ENCODE results near the gene C10orf53. TPM values are rescaled to one million over a fixed set of nuclear protein-coding genes. Genes with fewer than 3 reads are reported as not detected.
"Not testable (repeated sequence)": the region's sequence is repeated elsewhere in the genome, so short reads cannot be mapped to it uniquely, and the experiment has no call there.

C10orf53 gene
- total RNA-seq, 1 donor from 2014 or later: not detected

GRCh38 chr10:49715157-49715556, 35.7 kb downstream of the C10orf53 start:
- DNase-seq (ENCODE audit: missing footprints); intact Hi-C loops (cut with DNase I); ATAC-seq: not testable (repeated sequence)

GRCh38 chr10:49726593-49726992, 47.1 kb downstream of the C10orf53 start:
- DNase-seq (ENCODE audit: missing footprints): no peak
- intact Hi-C loops (cut with DNase I): no loop called here
- no peak for ATAC-seq

DNA sequence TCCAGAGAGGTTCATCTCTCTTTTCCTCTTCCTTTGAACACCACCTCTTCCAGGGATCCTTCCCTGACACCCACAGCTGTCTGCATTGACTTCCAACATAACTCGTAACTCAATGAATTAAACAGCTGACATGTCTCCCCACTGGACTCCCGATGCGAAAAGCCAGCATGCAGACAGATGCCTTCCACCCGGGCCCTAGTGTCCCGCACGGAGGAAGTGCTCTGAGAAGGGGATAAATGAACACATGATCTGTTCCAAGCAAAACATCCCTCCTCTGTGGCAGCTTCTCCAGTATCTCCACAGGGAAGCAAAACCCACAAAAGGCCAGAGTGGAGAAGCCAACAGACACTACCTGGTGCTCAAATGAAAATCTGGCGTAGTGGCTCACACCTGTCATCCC, 54.4 kb downstream of the C10orf53 start:
- DNase-seq (ENCODE audit: missing footprints) (no peak), ATAC-seq (no peak)
- intact Hi-C loops (cut with DNase I): no loop called here

GRCh38 chr10:49734676-49735075, 55.2 kb downstream of the C10orf53 start:
- DNase-seq (ENCODE audit: missing footprints): no peak
- no peak for ATAC-seq
- intact Hi-C loops (cut with DNase I): no loop called here

DNA sequence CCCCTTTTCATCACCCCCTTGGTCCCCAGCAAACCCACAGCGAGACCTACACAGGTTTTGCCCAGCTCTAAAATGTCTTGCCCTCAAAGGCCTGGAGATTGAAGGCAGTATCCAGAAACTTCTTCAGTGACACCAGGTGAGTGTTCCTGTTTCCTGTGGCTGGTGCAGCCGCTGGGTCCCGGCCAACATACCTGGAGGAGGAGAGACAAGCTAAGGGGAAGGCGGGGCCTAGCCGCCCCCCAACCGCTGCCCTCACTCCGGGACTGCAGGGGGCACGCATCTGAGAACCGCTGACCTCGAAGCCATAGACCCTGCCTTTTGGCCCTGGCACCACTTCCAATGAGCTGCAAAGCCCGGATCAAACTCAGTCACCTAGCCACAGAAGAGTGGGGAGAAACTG, 55.7 kb downstream of the C10orf53 start:
- ATAC-seq: no peak
- no peak for DNase-seq (ENCODE audit: missing footprints)

DNA sequence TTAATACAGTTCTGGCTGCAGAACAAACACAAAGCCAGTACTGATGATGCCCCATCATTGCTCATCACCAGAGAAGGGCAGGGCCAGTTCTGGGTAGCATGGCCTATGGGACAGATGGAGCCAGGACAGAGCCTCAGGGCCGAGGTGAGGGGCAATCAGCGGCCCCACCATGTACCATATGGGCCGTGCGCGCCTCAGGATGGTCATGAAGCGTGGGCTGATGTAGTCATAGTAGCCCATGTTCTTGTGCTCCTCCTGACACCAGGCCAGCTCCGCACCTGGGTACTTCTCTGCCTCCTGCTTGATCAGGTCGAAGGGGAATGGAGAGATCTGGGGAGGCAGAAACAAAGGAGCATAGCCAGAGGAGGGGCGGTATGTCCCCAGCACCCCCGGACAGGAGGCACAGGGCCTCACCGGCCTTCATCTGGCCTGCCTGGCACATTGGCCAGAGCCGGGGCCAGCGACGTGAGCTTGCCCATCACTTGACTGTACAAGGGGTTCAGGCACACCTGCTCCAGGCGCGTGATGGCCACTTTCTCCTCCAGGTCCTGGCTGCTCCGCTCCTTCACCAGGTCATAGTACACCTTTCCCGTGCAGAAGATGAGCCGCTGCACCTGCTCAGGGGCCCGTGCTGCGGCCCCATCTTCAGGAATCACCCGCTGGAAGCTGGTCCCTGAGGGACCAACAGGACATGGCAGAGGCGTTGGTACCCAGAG, 56.6 kb downstream of the C10orf53 start:
- intact Hi-C loops (cut with DNase I): no loop called here
- ATAC-seq: no peak

More for the DNA sequence above, 55.7 kb downstream of the C10orf53 start:
- intact Hi-C loops (cut with DNase I): no loop called here

DNA sequence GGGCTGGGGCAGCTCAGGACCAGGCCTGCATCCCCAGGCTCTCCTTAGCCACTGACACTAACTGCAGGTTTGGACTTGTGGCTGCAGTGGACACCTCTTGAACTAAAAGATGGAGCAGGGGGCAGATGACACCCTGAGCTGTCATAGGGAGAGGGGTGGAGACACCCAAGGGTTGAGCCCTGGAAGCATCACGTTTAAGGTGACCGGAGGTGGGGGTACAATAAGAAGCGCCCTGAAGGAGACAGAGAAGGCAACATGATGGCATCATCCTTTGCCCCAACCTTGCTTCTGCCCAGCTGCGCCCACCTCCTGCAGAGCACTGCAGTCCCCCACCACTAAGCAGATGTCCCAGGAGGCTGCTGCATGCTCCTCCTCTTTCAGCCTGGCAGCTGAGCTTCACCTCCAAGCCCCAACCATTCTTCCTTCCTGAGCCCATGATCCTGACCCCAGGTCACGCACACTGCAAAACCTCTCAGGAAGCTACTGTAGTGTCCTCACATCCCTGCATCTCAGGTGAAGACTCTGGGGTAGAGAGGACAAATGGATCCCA, 57.2 kb downstream of the C10orf53 start:
- intact Hi-C loops (cut with DNase I): no loop called here

More for the DNA sequence above, 56.6 kb downstream of the C10orf53 start:
- DNase-seq (ENCODE audit: missing footprints): no peak

DNA sequence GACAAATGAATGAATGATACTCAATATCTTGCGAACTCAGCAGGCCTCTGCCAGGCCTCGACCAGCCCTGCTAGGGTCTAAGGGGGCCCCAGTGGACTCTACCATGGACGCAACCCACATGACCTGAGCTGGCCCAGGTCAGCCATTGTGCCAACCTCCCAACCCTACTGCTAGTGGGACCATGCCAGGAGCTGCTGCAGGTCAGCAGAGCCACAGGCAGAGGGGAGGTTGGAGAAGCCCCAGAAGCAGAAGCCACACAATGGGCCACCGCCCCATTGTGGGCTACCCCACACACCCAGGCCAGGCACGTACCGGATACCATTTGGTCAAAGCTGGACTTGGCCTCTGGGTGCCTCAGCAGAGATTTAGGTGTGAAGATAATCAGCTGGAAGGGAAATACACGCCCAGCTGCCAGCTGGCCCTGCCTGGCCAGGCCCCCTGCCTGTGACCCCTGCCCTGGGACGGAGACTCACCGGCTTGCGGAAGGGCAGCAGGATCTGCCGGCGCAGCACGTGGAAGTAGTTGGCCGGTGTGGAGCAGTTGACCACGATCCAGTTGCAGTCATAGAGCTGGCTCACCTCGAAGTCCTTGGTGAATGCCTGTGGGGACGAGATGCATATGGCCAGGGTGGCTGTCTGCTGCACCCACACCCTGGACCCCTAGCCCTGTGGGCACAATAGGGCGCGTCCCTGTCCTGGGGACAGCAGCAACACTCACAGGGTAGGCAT, 58.2 kb downstream of the C10orf53 start:
- intact Hi-C loops (cut with DNase I): no loop called here
- ATAC-seq (no peak), DNase-seq (ENCODE audit: missing footprints) (no peak)

More for the DNA sequence above, 57.2 kb downstream of the C10orf53 start:
- ATAC-seq (no peak), DNase-seq (ENCODE audit: missing footprints) (no peak)

GRCh38 chr10:49738616-49739360, 59.3 kb downstream of the C10orf53 start:
- DNase-seq (ENCODE audit: missing footprints) (no peak), ATAC-seq (no peak)
- intact Hi-C loops (cut with DNase I): no loop called here

DNA sequence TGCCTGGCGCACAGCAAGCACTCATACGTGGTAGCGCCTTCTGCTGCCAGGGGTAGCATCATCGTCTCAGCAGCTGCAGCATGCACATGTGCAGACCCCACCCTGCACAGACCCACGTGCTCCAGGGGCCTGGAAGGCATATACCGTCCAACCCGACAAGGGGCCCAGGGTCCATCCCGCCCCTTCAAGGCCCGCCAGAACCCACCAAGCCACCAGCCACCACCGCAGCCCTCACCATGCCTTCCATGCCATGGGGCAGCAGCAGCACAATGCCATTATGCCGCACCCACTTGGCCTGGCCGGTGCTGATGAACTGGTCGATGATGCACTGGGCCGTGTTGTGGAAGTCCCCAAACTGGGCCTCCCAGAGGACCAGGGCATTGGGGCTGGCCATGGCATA, 60.0 kb downstream of the C10orf53 start:
- no peak for ATAC-seq
- DNase-seq (ENCODE audit: missing footprints): no peak
- intact Hi-C loops (cut with DNase I): no loop called here

DNA sequence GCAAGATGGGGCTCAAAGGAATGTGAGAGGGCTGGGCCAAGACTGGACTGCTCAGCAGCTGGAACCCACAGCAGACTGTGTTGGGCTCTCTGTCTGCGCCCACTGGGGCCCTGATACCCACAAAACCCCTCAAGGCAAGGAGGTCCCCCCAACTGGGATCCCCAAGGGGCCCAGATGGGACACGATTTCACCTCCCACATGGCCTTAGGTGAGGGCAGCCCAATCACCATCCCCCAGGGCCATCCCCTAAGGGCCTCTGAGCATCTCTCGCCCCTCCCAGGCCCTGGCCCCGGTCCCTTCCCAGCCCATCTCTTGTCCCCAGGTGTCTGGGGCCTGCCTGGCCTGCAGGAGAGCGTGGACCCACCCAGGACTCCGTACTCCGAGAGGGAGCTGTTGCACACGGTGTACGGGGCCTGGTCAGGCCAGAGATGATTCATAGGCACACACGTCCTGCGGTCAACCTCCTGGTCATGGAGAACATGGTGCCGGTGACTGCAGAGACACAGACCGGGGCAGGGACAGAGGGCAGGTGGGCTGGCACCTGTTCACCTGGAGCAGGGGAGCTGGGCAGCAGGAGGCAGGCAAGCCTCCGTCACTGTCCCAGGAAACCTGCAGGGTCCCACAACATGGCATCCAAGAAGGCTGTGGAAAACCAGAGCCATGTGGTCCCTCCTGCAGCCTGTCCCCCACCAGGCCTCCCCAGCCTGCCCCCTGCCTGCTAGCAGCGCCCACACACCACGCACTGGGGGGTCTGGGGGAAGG, 61.1 kb downstream of the C10orf53 start:
- DNase-seq (ENCODE audit: missing footprints): no peak
- intact Hi-C loops (cut with DNase I): no loop called here
- ATAC-seq: no peak

- ATAC-seq: no peak
- intact Hi-C loops (cut with DNase I): no loop called here
- DNase-seq (ENCODE audit: missing footprints): no peak
Observed at GRCh38 chr10:49741108-49741995, 61.9 kb downstream of the C10orf53 start.

DNA sequence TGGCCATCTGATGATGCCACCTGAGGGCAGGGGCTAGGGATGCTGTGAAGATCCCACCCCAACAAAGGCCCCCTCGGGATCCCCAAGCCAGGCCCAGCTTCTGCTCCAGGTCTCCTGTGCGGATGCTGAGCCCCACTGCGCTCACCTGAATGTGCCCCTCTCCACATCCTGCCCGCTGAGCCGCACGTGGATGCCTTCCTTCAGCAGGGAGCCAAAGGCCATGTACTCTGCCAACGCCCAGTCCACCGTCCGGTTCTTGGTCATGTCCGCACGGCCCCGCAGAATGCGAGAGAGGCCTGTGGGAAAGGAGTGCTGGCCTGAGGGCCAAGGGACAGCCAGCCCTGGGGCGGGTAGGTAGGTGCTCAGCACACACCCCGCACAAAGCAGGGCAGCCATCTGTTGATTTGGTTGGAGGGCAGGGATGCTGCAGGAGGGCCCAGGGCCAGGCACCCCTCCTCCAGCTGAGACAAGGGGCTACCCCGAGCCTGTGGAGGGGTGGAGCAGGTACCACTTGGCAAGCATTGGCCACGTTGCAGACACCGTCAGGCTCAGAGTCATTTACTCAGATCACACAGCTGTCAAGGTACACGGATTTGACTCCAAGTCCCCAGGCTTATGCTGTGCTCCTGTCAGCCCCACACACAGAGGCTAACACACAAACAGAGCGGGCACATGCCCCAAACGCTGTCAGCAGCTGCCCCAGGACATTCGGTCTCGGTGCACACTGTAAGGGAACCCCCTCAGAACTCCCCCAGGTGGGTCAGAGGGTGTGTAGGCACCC, 63.4 kb downstream of the C10orf53 start:
- intact Hi-C loops (cut with DNase I): no loop called here
- ATAC-seq (no peak), DNase-seq (ENCODE audit: missing footprints) (no peak)

DNA sequence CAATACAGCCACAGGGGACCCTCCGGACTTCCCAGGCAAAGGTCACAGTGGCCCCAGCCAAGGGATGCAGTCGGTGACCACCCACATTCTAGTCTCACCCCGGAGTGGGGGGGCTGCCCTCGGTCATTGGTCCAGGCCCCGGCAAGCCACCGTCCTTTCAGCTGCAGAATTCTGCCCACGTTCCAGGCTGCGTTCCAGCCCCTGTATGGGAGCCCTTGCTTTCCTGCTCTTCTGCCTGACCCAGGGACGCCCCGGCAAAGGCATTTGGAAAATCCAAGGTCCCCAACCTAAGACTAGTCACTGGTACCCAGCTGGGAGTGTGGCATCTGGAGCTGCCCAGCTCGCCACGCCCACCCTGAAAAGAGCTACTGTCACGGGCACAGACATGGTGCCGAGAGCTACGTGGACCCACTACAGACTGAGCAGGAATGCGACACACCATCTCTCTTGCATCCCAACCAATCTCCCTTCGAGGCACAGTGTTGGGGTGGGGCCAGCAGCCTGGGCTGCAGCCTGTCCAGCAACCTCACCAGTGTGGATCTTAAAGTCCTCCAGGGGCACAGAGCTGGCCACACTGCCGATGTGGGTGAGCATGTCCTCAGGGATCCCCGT, 64.1 kb downstream of the C10orf53 start:
- intact Hi-C loops (cut with DNase I): no loop called here
- DNase-seq (ENCODE audit: missing footprints) (no peak), ATAC-seq (no peak)

GRCh38 chr10:49744091-49744685, 64.7 kb downstream of the C10orf53 start:
- intact Hi-C loops (cut with DNase I): no loop called here
- no peak for DNase-seq (ENCODE audit: missing footprints)
- no peak for ATAC-seq

GRCh38 chr10:49744924-49745605, 65.6 kb downstream of the C10orf53 start:
- intact Hi-C loops (cut with DNase I): no loop called here
- DNase-seq (ENCODE audit: missing footprints) (no peak), ATAC-seq (no peak)
